ENCODE data around the gene USP38.
A peak's percentile ranks its signal among the peaks of the same experiment; 100 is the strongest.
"Not testable (repeated sequence)": the region's sequence is repeated elsewhere in the genome, so short reads cannot be mapped to it uniquely, and the experiment has no call there.

Gene USP38

GRCh38 chr4:143215873-143216272 lies 31.2 kb downstream of the USP38 start:
- no peak for DNase-seq

GRCh38 chr4:143224255-143224654 lies 39.5 kb downstream of the USP38 start:
- no peak for DNase-seq

GRCh38 chr4:143225167-143225566 lies 40.5 kb downstream of the USP38 start:
- DNase-seq: no peak

- DNase-seq: no peak
These were observed 46.0 kb downstream of the USP38 start for GRCh38 chr4:143230683-143231082.

GRCh38 chr4:143232277-143232676 lies 47.6 kb downstream of the USP38 start:
- DNase-seq: no peak

GRCh38 chr4:143234153-143234552 lies 49.4 kb downstream of the USP38 start:
- no peak for DNase-seq

GRCh38 chr4:143237195-143237594 lies 52.5 kb downstream of the USP38 start:
- DNase-seq: not testable (repeated sequence)

GRCh38 chr4:143240939-143241679 lies 56.4 kb downstream of the USP38 start:
- DNase-seq: no peak

- peak in 1 of 5 experiments; percentile 39 for DNase-seq
These were observed 57.2 kb downstream of the USP38 start for GRCh38 chr4:143241892-143242291.

GRCh38 chr4:143243041-143243440 lies 58.3 kb downstream of the USP38 start:
- DNase-seq: no peak

GRCh38 chr4:143246977-143247376 lies 62.3 kb downstream of the USP38 start:
- no peak for DNase-seq

GRCh38 chr4:143247866-143248265 lies 63.1 kb downstream of the USP38 start:
- no peak for DNase-seq

GRCh38 chr4:143248827-143249226 lies 64.1 kb downstream of the USP38 start:
- DNase-seq: no peak

GRCh38 chr4:143250617-143251016 lies 65.9 kb downstream of the USP38 start:
- no peak for DNase-seq

GRCh38 chr4:143251348-143251747 lies 66.6 kb downstream of the USP38 start:
- DNase-seq: no peak

- DNase-seq: no peak
These were observed 67.1 kb downstream of the USP38 start for GRCh38 chr4:143251779-143252178.

GRCh38 chr4:143252478-143252877 lies 67.8 kb downstream of the USP38 start:
- DNase-seq: no peak

- DNase-seq: no peak
These were observed 68.4 kb downstream of the USP38 start for GRCh38 chr4:143253166-143253565.

- DNase-seq: no peak
These were observed 69.9 kb downstream of the USP38 start for GRCh38 chr4:143254491-143255226.

GRCh38 chr4:143256456-143256855 lies 71.7 kb downstream of the USP38 start:
- DNase-seq: no peak

- no peak for DNase-seq
These were observed 72.6 kb downstream of the USP38 start for GRCh38 chr4:143257356-143257755.

GRCh38 chr4:143260750-143261149 lies 76.0 kb downstream of the USP38 start:
- DNase-seq: no peak

GRCh38 chr4:143262838-143263237 lies 78.1 kb downstream of the USP38 start:
- no peak for DNase-seq

- not testable (repeated sequence) for DNase-seq
These were observed 83.0 kb downstream of the USP38 start for GRCh38 chr4:143267690-143268089.

Measured in T-helper 2 cell (primary cell).